Endothelial cell of umbilical vein (primary cell): ENCODE measurements around the gene CDK5RAP2. TPM values are rescaled to one million over a fixed set of nuclear protein-coding genes. Genes with fewer than 3 reads are reported as not detected.

Source experiments
- BruUV-seq: library from RNA; stranded (reverse); fragments of 400-500 nt; replicated peaks from 2 replicates; lab custom pipeline; 2021; lab: Mats Ljungman, UMichigan
- CTCF ChIA-PET: fragments of 300-600, 350-600 bp; sonication (Branson Sonifier 250); formaldehyde crosslinking; loops from one replicate; lab custom pipeline; 2021; ENCODE audit warnings: antibody characterized with exemption, inconsistent platforms; lab: Charles Lee
- POLR2A ChIA-PET: fragments of 300-600, 350-600 bp; sonication (Branson Sonifier 250); formaldehyde crosslinking; loops from one replicate; lab custom pipeline; 2021; ENCODE audit warnings: antibody characterized with exemption, inconsistent platforms; lab: Charles Lee
- DNase-seq: peaks from one replicate; pipeline ENCODE4 v3.0.0-alpha.2; 2011; ENCODE audit warnings: low read depth, low spot score
- FAIRE-seq: peaks from 2 replicates; lab custom pipeline; 2011; peaks lifted over from hg19 to GRCh38; lab: Jason Lieb, UNC
- H2AFZ ChIP-seq: 2 replicates; pipeline ENCODE4 v1.6.0; 2012; ENCODE audit warnings: low read depth, low read length, control low read depth, inconsistent platforms
- H3K27ac ChIP-seq: 2 replicates; pipeline ENCODE4 v1.5.1; 2011; ENCODE audit warnings: low read depth, mild to moderate bottlenecking, control low read depth, low read length, moderate library complexity; ENCODE audit not compliant: insufficient read depth
- H3K27me3 ChIP-seq, 2 experiments: 2 replicates each; pipeline versions ENCODE4 v1.6.0 to v1.6.1; 2011; ENCODE audit warnings: low read length in 2 of 2, mixed read lengths in 1 of 2; ENCODE audit not compliant: control insufficient read depth in 2 of 2, insufficient read depth in 2 of 2
- H3K36me3 ChIP-seq, 2 experiments: 2 replicates in 1 of 2; 3 replicates in 1 of 2; pipeline ENCODE4 v1.5.1; 2011; ENCODE audit warnings: low read length in 2 of 2, mild to moderate bottlenecking in 1 of 2, moderate library complexity in 1 of 2; ENCODE audit not compliant: control insufficient read depth in 2 of 2, insufficient read depth in 2 of 2; ENCODE audit errors: extremely low read depth in 1 of 2
- H3K4me1 ChIP-seq: 3 replicates; pipeline ENCODE4 v1.5.1; 2011; ENCODE audit warnings: mild to moderate bottlenecking, low read length; ENCODE audit not compliant: control insufficient read depth, insufficient read depth; ENCODE audit errors: extremely low read depth
- H3K4me2 ChIP-seq: 2 replicates; pipeline ENCODE4 v1.6.1; 2011; ENCODE audit warnings: low read length, control low read depth, mixed read lengths; ENCODE audit not compliant: insufficient read depth
- H3K4me3 ChIP-seq, 3 experiments: fragments of 200-600 bp in 1 of 3; sonication (generic), shearing (Covaris generic) in 1 of 3; replicated peaks in 1 of 3; 2 replicates each; pipeline ENCODE4 v1.5.1; 2011 to 2016; ENCODE audit warnings: control low read depth in 3 of 3, low read length in 3 of 3, mild to moderate bottlenecking in 2 of 3, inconsistent platforms in 1 of 3, low read depth in 1 of 3, moderate library complexity in 1 of 3; ENCODE audit not compliant: insufficient read depth in 1 of 3
- H3K79me2 ChIP-seq: 2 replicates; pipeline ENCODE4 v1.6.0; 2012; ENCODE audit warnings: low read length, inconsistent platforms; ENCODE audit not compliant: control insufficient read depth, insufficient read depth
- H3K9ac ChIP-seq: replicated peaks from 2 replicates; pipeline ENCODE3; 2011; ENCODE audit warnings: low read length, control low read depth; ENCODE audit not compliant: insufficient read depth; ENCODE audit errors: extremely low read depth
- H3K9me1 ChIP-seq: replicated peaks from 3 replicates; pipeline ENCODE4 v1.6.0; 2011; ENCODE audit warnings: mild to moderate bottlenecking, low read length; ENCODE audit not compliant: control insufficient read depth, insufficient read depth; ENCODE audit errors: extremely low read depth
- H3K9me3 ChIP-seq: replicated peaks from 2 replicates; pipeline ENCODE4 v1.5.1; 2012; ENCODE audit warnings: low read length, inconsistent platforms; ENCODE audit not compliant: control insufficient read depth, insufficient read depth
- H4K20me1 ChIP-seq: replicated peaks from 2 replicates; pipeline ENCODE3; 2011; ENCODE audit warnings: mild to moderate bottlenecking, low read length; ENCODE audit not compliant: control insufficient read depth, insufficient read depth; ENCODE audit errors: extremely low read depth
- EZH2 ChIP-seq: IDR thresholded peaks from 2 replicates; pipeline ENCODE4 v1.6.1; 2012; ENCODE audit warnings: borderline replicate concordance, low read depth, mild to moderate bottlenecking, moderate library complexity, low read length, inconsistent platforms; ENCODE audit not compliant: severe bottlenecking
- FOS ChIP-seq: IDR thresholded peaks from 2 replicates; pipeline ENCODE4 v1.6.1; 2011; ENCODE audit warnings: mild to moderate bottlenecking, low read length, moderate library complexity, borderline replicate concordance; ENCODE audit not compliant: insufficient read depth
- GATA2 ChIP-seq: IDR thresholded peaks from 2 replicates; pipeline ENCODE4 v1.7.0; 2011; ENCODE audit warnings: low read depth, mild to moderate bottlenecking, moderate library complexity, mixed read lengths, low read length; ENCODE audit not compliant: insufficient read length, insufficient read depth
- JUN ChIP-seq: IDR thresholded peaks from 2 replicates; pipeline ENCODE4 v1.6.1; 2011; ENCODE audit warnings: borderline replicate concordance, low read depth; ENCODE audit not compliant: insufficient read length, insufficient read depth
- MYC ChIP-seq: IDR thresholded peaks from one replicate; pipeline ENCODE4 v1.6.1; 2011; ENCODE audit warnings: mild to moderate bottlenecking, low read depth, low read length
- POLR2A ChIP-seq: IDR thresholded peaks from 2 replicates; pipeline ENCODE4 v1.6.1; 2012; ENCODE audit warnings: low read depth, mild to moderate bottlenecking, control low read depth, low read length
- POLR2AphosphoS5 ChIP-seq: IDR thresholded peaks from 2 replicates; pipeline ENCODE4 v1.6.1; 2012; ENCODE audit warnings: low read depth, mild to moderate bottlenecking, control low read depth, low read length, moderate library complexity; ENCODE audit not compliant: insufficient read depth
- dilution Hi-C: fragments of 300-500 bp; cut with MboI; formaldehyde crosslinking; loops from one replicate; pipeline ENCODE4 v1.15.0; 2019; ENCODE audit warnings: low sequenced_read_pairs; ENCODE audit not compliant: extremely low pct_ligation_motif_present
- intact Hi-C: fragments of 100-400 bp; cut with micrococcal nuclease; formaldehyde crosslinking; loops from one replicate; pipeline ENCODE4 v1.10.0; 2022
- polyA plus RNA-seq, 4 experiments: library from polyadenylated mRNA; depleted of rRNA in 3 of 4; stranded (reverse) in 3 of 4; unstranded in 1 of 4; fragments of >200 nt; gene quantifications; 2 replicates each; pipeline versions ENCODE4 v1.2.1 to v1.2.3, GENCODE V29; 2011 to 2012; ENCODE audit warnings: missing spikeins in 1 of 4
- total RNA-seq: library from RNA; stranded (reverse); gene quantifications from 2 replicates; pipeline ENCODE4 v1.2.3, GENCODE V29; 2021
- TF ChIP-seq, protein P1 (sequence below): IDR thresholded peaks from 2 replicates; pipeline ENCODE4 v1.6.1; 2011; ENCODE audit not compliant: insufficient read depth, insufficient read length
- TF ChIP-seq, protein P2 (sequence below), 2 donors: IDR thresholded peaks; 1 replicate in 1 of 2; 2 replicates in 1 of 2; pipeline ENCODE4 v1.5.1; 2011; ENCODE audit warnings: low read length in 2 of 2, mild to moderate bottlenecking in 2 of 2, moderate library complexity in 2 of 2, control low read depth in 1 of 2, inconsistent platforms in 1 of 2, low read depth in 1 of 2; ENCODE audit not compliant: insufficient read depth in 1 of 2; ENCODE audit errors: extremely low read depth in 1 of 2

Gene CDK5RAP2
- total and polyA plus RNA-seq, 2 donors (not counting 3 experiments of a cell fraction or from before 2014, with no cell fraction given), result 17.5 to 56.7 TPM

GRCh38 chr9:120438836-120439546, 141.0 kb downstream of the CDK5RAP2 start:
- H3K79me2 ChIP-seq, result no peaks in the 10 kb centered on the region
- no peak overlapping the region for H3K9ac ChIP-seq
- no peaks in the 10 kb centered on the region for H3K27me3 ChIP-seq
- H3K4me1 ChIP-seq, result peaks cover 5% of the 10 kb centered on the region
- intact Hi-C loops (no loop called here), dilution Hi-C loops (no loop called here)
- DNase-seq, result no peak
- no peak overlapping the region for H3K27ac ChIP-seq
- H2AFZ ChIP-seq, result no peak overlapping the region
- peaks cover 2% of the 10 kb centered on the region in 2 experiments for H3K36me3 ChIP-seq
- H3K9me3 ChIP-seq, result no peaks in the 10 kb centered on the region
- no peak overlapping the region for H3K4me2 ChIP-seq
- CTCF ChIA-PET, result interaction anchor here (0.5 to 1.8 kb wide), 9 partner anchors 9 to 1145 kb away, joined by 3 to 6 read pairs (median 3); no protein-coding TSS in a partner anchor
- BruUV-seq, result no TSS peak
- no peaks in the 10 kb centered on the region for H4K20me1 ChIP-seq
- TF ChIP-seq, protein P1, sequence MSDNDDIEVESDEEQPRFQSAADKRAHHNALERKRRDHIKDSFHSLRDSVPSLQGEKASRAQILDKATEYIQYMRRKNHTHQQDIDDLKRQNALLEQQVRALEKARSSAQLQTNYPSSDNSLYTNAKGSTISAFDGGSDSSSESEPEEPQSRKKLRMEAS, result no peak
- TF ChIP-seq, protein P2, sequence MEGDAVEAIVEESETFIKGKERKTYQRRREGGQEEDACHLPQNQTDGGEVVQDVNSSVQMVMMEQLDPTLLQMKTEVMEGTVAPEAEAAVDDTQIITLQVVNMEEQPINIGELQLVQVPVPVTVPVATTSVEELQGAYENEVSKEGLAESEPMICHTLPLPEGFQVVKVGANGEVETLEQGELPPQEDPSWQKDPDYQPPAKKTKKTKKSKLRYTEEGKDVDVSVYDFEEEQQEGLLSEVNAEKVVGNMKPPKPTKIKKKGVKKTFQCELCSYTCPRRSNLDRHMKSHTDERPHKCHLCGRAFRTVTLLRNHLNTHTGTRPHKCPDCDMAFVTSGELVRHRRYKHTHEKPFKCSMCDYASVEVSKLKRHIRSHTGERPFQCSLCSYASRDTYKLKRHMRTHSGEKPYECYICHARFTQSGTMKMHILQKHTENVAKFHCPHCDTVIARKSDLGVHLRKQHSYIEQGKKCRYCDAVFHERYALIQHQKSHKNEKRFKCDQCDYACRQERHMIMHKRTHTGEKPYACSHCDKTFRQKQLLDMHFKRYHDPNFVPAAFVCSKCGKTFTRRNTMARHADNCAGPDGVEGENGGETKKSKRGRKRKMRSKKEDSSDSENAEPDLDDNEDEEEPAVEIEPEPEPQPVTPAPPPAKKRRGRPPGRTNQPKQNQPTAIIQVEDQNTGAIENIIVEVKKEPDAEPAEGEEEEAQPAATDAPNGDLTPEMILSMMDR (IDR thresholded peaks at IDR 0.05; ENCODE audit: extremely low read depth in 1 of 2, insufficient read depth in 1 of 2, low read depth in 1 of 2, low read length in 2 of 2), result peak; percentile 38 to 55
- POLR2A ChIA-PET, result interaction anchor here (0.6 kb wide), 1 partner anchor 15 kb away, joined by 4 read pairs; no protein-coding TSS in a partner anchor
- H3K9me1 ChIP-seq, result no peaks in the 10 kb centered on the region
- H3K4me3 ChIP-seq, result no peak overlapping the region
- FAIRE-seq, result peak; percentile 56

GRCh38 chr9:120438111-120438510, 141.9 kb downstream of the CDK5RAP2 start:
- H3K27me3 ChIP-seq, result no peaks in the 10 kb centered on the region
- no peaks in the 10 kb centered on the region for H3K79me2 ChIP-seq
- H2AFZ ChIP-seq, result no peak overlapping the region
- no peak overlapping the region for H3K9ac ChIP-seq
- peaks cover 1 to 2% of the 10 kb centered on the region in 2 experiments for H3K36me3 ChIP-seq
- POLR2A ChIA-PET, result interaction anchor here (0.6 kb wide), 1 partner anchor 14 kb away, joined by 4 read pairs; no protein-coding TSS in a partner anchor
- no peaks in the 10 kb centered on the region for H3K9me3 ChIP-seq
- peaks cover 5% of the 10 kb centered on the region for H3K4me1 ChIP-seq
- FAIRE-seq (peak; percentile 73), DNase-seq (peak; percentile 70)
- no peaks in the 10 kb centered on the region for H4K20me1 ChIP-seq
- intact Hi-C loops (no loop called here), dilution Hi-C loops (no loop called here)
- no TSS peak for BruUV-seq
- CTCF ChIA-PET, result interaction anchor here (1.4 to 1.8 kb wide), 3 partner anchors 17 to 882 kb away, joined by 3 to 6 read pairs (median 4); no protein-coding TSS in a partner anchor
- H3K27ac ChIP-seq, result no peak overlapping the region
- TF ChIP-seq, protein P2 (IDR thresholded peaks at IDR 0.05; ENCODE audit: extremely low read depth in 1 of 2, insufficient read depth in 1 of 2, low read depth in 1 of 2, low read length in 2 of 2), result no peak
- TF ChIP-seq POLR2A (no peak), EZH2 (no peak), GATA2 (no peak), JUN (peak; percentile 18), MYC (no peak), FOS (no peak), POLR2AphosphoS5 (no peak)
- TF ChIP-seq, protein P1, result no peak
- H3K4me3 ChIP-seq, result no peak overlapping the region
- no peak overlapping the region for H3K4me2 ChIP-seq
- H3K9me1 ChIP-seq, result no peaks in the 10 kb centered on the region
